NOMO-1 treated with DMSO at 0.1 percent for 48 hours (cell line): Measurements from ENCODE around the gene GRM4.
"Not testable (repeated sequence)": the region's sequence is repeated elsewhere in the genome, so short reads cannot be mapped to it uniquely, and the experiment has no call there.

ENCODE experiments used
- DNase-seq: peaks from one replicate; lab custom pipeline; 2025; ENCODE audit not compliant: unreplicated experiment; lab: John Stamatoyannopoulos, UW

Gene GRM4

GRCh38 chr6:34027445-34027936 is 118.4 kb downstream of the GRM4 start:
- DNase-seq: peak; percentile 25

GRCh38 chr6:34025861-34026260 is 120.0 kb downstream of the GRM4 start:
- DNase-seq: no peak

- DNase-seq: no peak
Measured at GRCh38 chr6:34025112-34025807, 120.6 kb downstream of the GRM4 start.

- no peak for DNase-seq
Measured at GRCh38 chr6:34022873-34023255, 123.0 kb downstream of the GRM4 start.

GRCh38 chr6:34022250-34022872 is 123.5 kb downstream of the GRM4 start:
- DNase-seq: no peak

GRCh38 chr6:34021554-34022190 is 124.2 kb downstream of the GRM4 start:
- no peak for DNase-seq

GRCh38 chr6:34020807-34021553 is 124.9 kb downstream of the GRM4 start:
- no peak for DNase-seq

GRCh38 chr6:34020278-34020677 is 125.6 kb downstream of the GRM4 start:
- no peak for DNase-seq

- no peak for DNase-seq
Measured at GRCh38 chr6:34018961-34019606, 126.8 kb downstream of the GRM4 start.

GRCh38 chr6:34018026-34018425 is 127.9 kb downstream of the GRM4 start:
- DNase-seq: no peak

- no peak for DNase-seq
Measured at GRCh38 chr6:34017106-34017805, 128.6 kb downstream of the GRM4 start.

- not testable (repeated sequence) for DNase-seq
Measured at GRCh38 chr6:34016573-34016972, 129.3 kb downstream of the GRM4 start.

GRCh38 chr6:34015586-34015985 is 130.3 kb downstream of the GRM4 start:
- no peak for DNase-seq

GRCh38 chr6:34011264-34011663 is 134.6 kb downstream of the GRM4 start:
- no peak for DNase-seq

GRCh38 chr6:34005901-34006531 is 139.9 kb downstream of the GRM4 start:
- no peak for DNase-seq

- DNase-seq: no peak
Measured at GRCh38 chr6:34004706-34005105, 141.2 kb downstream of the GRM4 start.

- DNase-seq: no peak
Measured at GRCh38 chr6:34003962-34004361, 141.9 kb downstream of the GRM4 start.

GRCh38 chr6:34001706-34002621 is 143.9 kb downstream of the GRM4 start:
- no peak for DNase-seq

GRCh38 chr6:34000281-34000680 is 145.6 kb downstream of the GRM4 start:
- DNase-seq: no peak
